ENCODE results near the gene PACS1. TPM values are rescaled to one million over a fixed set of nuclear protein-coding genes. Genes with fewer than 3 reads are reported as not detected.
"Not testable (repeated sequence)": the region's sequence is repeated elsewhere in the genome, so short reads cannot be mapped to it uniquely, and the experiment has no call there.

PACS1 gene
- polyA plus RNA-seq, 1 experiment, result 27.1 TPM

DNA sequence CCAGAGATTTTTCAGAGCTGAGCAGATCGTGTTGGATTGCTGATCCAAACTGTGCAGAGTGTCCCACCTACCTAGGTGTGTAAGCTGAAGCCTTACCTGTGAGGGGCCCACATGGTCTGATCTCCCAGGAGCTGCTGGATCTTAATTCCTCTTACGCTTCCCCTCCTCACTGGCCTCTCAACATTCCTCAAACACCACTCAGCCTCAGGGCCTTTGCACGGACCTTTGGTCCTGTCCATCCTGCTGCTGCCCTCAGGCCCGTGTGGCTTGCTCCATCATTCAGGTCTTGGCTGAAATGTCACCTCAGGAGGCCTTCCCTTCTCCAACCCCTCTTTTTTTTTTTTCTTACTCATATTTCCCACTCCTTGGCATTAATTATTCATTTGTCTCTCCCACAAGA is 177.2 kb downstream of the PACS1 start:
- H3K27ac ChIP-seq (ENCODE audit: low read depth, low read length), result no peak overlapping the region
- ChIA-PET POLR2A (interaction anchor here (1.2 kb wide), 1 partner anchor 11 kb away, joined by 3 read pairs; no protein-coding TSS in a partner anchor), CTCF (interaction anchor here (1.2 to 2.3 kb wide), 2 partner anchors 12 to 24 kb away, joined by 8 to 9 read pairs; no protein-coding TSS in a partner anchor)
- H3K9me3 ChIP-seq (ENCODE audit: control insufficient read depth, insufficient read depth, low read length), result no peaks in the 10 kb centered on the region
- DNase-seq (ENCODE audit: low read depth, low spot score), result no peak
- TF ChIP-seq, protein P1, sequence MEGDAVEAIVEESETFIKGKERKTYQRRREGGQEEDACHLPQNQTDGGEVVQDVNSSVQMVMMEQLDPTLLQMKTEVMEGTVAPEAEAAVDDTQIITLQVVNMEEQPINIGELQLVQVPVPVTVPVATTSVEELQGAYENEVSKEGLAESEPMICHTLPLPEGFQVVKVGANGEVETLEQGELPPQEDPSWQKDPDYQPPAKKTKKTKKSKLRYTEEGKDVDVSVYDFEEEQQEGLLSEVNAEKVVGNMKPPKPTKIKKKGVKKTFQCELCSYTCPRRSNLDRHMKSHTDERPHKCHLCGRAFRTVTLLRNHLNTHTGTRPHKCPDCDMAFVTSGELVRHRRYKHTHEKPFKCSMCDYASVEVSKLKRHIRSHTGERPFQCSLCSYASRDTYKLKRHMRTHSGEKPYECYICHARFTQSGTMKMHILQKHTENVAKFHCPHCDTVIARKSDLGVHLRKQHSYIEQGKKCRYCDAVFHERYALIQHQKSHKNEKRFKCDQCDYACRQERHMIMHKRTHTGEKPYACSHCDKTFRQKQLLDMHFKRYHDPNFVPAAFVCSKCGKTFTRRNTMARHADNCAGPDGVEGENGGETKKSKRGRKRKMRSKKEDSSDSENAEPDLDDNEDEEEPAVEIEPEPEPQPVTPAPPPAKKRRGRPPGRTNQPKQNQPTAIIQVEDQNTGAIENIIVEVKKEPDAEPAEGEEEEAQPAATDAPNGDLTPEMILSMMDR (IDR thresholded peaks at IDR 0.05; ENCODE audit: low read depth, low read length), result no peak
- H3K4me3 ChIP-seq (ENCODE audit: low read depth, low read length), result no peak overlapping the region
- H3K27me3 ChIP-seq (ENCODE audit: control insufficient read depth, insufficient read depth, low read length), result no peaks in the 10 kb centered on the region

DNA sequence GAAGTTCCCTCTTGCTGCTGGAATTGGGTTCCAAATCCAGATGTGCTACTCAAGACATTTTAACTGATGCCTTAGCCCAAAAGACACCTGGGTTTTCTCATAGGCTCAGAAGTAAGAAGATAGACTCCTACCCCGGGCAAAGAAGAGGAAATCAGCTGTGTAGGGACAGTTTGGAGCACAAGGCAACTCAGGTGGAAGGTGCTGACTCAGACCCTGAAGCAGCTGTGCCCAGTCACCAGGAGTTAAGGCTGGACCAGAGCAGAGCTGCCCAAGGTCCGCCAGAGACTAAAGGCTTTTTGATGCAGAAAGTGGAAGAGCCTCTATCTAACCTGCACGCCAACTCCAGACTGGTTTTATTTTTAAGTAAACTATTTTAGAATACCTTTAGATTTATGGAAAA is 177.7 kb downstream of the PACS1 start:
- ChIA-PET CTCF (interaction anchor here (1.2 to 2.3 kb wide), 2 partner anchors 11 to 25 kb away, joined by 8 to 9 read pairs; no protein-coding TSS in a partner anchor), POLR2A (no interaction called here)
- Histone ChIP-seq H3K27me3 (ENCODE audit: control insufficient read depth, insufficient read depth, low read length) (no peaks in the 10 kb centered on the region), H3K27ac (ENCODE audit: low read depth, low read length) (no peak overlapping the region), H3K4me3 (ENCODE audit: low read depth, low read length) (no peak overlapping the region), H3K9me3 (ENCODE audit: control insufficient read depth, insufficient read depth, low read length) (no peaks in the 10 kb centered on the region)
- TF ChIP-seq, protein P1 (IDR thresholded peaks at IDR 0.05; ENCODE audit: low read depth, low read length), result no peak
- no peak for DNase-seq (ENCODE audit: low read depth, low spot score)

GRCh38 chr11:66248903-66249302 is 178.8 kb downstream of the PACS1 start:
- POLR2A ChIA-PET, result no interaction called here

GRCh38 chr11:66251809-66252208 is 181.7 kb downstream of the PACS1 start:
- no peaks in the 10 kb centered on the region for H3K9me3 ChIP-seq (ENCODE audit: control insufficient read depth, insufficient read depth, low read length)
- CTCF ChIA-PET, result interaction anchor here (1.0 to 2.1 kb wide), 2 partner anchors 30 kb away, joined by 3 to 6 read pairs; no protein-coding TSS in a partner anchor
- no peak overlapping the region for H3K4me3 ChIP-seq (ENCODE audit: low read depth, low read length)
- TF ChIP-seq, protein P1 (IDR thresholded peaks at IDR 0.05; ENCODE audit: low read depth, low read length), result no peak
- no peaks in the 10 kb centered on the region for H3K27me3 ChIP-seq (ENCODE audit: control insufficient read depth, insufficient read depth, low read length)
- POLR2A ChIA-PET, result no interaction called here
- no peak overlapping the region for H3K27ac ChIP-seq (ENCODE audit: low read depth, low read length)
- no peak for DNase-seq (ENCODE audit: low read depth, low spot score)

More at GRCh38 chr11:66248903-66249302, 178.8 kb downstream of the PACS1 start:
- TF ChIP-seq, protein P1 (IDR thresholded peaks at IDR 0.05; ENCODE audit: low read depth, low read length), result no peak
- CTCF ChIA-PET, result no interaction called here
- no peak overlapping the region for H3K4me3 ChIP-seq (ENCODE audit: low read depth, low read length)
- no peak overlapping the region for H3K27ac ChIP-seq (ENCODE audit: low read depth, low read length)
- H3K27me3 ChIP-seq (ENCODE audit: control insufficient read depth, insufficient read depth, low read length), result no peaks in the 10 kb centered on the region
- H3K9me3 ChIP-seq (ENCODE audit: control insufficient read depth, insufficient read depth, low read length), result no peaks in the 10 kb centered on the region
- DNase-seq (ENCODE audit: low read depth, low spot score), result no peak

DNA sequence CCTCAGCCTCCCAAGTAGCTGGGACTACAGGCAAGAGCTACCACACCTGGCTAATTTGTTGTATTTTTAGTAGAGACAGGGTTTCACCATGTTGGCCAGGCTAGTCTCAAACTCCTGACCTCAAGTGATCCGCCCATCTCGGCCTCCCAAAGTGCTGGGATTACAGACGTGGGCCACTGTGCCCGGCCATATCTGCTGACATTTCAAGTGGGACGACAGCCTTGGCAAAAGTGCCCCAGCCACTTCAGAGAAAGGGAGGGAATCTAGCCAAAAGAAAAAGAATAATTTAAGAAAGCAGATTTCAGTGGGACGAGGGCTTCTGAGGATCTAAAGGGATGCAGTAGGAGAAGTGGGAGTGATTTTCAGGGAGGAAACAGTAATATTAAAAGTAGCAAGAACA is 183.0 kb downstream of the PACS1 start:
- POLR2A ChIA-PET, result interaction anchor here (0.7 kb wide), 1 partner anchor 247 kb away, joined by 4 read pairs; no protein-coding TSS in a partner anchor

More for the DNA sequence above, 183.0 kb downstream of the PACS1 start:
- CTCF ChIA-PET, result interaction anchor here (2.1 kb wide), 1 partner anchor 31 kb away, joined by 6 read pairs; no protein-coding TSS in a partner anchor
- not testable (repeated sequence) for H3K27me3 ChIP-seq (ENCODE audit: control insufficient read depth, insufficient read depth, low read length); H3K4me3 ChIP-seq (ENCODE audit: low read depth, low read length); H3K27ac ChIP-seq (ENCODE audit: low read depth, low read length); DNase-seq (ENCODE audit: low read depth, low spot score); H3K9me3 ChIP-seq (ENCODE audit: control insufficient read depth, insufficient read depth, low read length)

Data from AG04450 (cell line).